Measurements from ENCODE around the gene CRYM.

CRYM gene

DNA sequence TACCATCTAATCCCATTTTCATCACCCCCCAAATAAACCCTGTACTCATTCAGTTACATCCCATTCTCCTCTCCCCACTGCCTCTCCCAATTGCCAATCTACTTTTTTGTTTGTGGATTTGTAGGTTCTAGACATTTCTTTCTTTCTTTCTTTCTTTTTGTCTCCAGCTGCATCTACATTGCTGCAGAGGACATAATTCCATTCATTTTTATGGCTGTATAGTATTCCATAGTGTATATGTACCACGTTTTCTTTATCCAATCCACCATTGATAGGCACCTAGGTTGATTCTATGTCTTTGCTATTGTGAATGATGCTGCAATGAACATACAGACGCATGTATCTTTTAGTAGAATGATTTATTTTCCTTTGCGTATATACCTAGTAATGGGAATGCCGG, 6.3 kb upstream of the CRYM start:
- H3K4me3 ChIP-seq (replicated peaks; ENCODE audit: low read depth, low read length): no peak overlapping the region
- no peak for DNase-seq (ENCODE audit: low read depth)
- TF ChIP-seq, protein P1, sequence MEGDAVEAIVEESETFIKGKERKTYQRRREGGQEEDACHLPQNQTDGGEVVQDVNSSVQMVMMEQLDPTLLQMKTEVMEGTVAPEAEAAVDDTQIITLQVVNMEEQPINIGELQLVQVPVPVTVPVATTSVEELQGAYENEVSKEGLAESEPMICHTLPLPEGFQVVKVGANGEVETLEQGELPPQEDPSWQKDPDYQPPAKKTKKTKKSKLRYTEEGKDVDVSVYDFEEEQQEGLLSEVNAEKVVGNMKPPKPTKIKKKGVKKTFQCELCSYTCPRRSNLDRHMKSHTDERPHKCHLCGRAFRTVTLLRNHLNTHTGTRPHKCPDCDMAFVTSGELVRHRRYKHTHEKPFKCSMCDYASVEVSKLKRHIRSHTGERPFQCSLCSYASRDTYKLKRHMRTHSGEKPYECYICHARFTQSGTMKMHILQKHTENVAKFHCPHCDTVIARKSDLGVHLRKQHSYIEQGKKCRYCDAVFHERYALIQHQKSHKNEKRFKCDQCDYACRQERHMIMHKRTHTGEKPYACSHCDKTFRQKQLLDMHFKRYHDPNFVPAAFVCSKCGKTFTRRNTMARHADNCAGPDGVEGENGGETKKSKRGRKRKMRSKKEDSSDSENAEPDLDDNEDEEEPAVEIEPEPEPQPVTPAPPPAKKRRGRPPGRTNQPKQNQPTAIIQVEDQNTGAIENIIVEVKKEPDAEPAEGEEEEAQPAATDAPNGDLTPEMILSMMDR (IDR thresholded peaks at IDR 0.05; ENCODE audit: low read length, missing control alignments): no peak

DNA sequence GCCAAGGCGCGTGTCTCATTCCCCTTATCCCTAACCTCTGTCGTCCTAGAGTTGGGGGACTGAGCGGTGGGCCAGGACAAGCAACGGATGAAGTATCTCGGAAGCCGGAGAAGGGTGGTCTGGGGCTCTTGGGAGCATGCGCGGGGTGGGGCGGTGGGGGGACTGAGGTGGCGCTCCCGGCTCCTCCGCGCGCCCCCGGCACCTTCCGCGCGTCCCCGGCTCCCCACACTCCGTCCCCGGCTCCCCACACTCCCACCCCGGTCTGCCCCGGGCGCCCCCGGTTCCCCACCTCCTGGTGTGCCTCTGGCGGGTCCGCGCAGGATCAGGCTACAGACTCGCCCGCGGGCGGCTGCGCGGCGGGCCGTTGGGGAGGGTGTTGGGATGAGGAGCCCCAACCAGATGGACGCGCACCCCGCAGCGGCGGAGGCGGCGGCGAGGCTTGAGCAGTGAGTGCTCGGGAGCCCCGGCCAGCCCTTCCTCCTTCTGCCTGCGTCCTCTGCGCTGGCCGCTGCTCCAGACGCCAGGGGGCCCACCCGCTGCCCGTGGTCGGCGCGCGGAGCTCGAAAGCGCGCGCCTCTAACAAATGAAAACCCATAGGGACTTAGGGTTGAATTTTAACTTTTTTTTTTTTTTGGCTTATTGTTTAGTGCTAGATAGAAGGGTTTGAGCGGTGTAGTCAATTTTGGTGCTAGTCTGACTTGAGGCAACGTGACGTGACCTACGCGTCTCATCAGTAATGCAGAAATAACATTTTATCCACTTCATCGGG, 5.6 kb upstream of the CRYM start:
- peak overlapping the region; percentile 35 for H3K4me3 ChIP-seq (replicated peaks; ENCODE audit: low read depth, low read length)
- peak; percentile 29 for DNase-seq (ENCODE audit: low read depth)
- TF ChIP-seq, protein P1 (IDR thresholded peaks at IDR 0.05; ENCODE audit: low read length, missing control alignments): peak; percentile 29

DNA sequence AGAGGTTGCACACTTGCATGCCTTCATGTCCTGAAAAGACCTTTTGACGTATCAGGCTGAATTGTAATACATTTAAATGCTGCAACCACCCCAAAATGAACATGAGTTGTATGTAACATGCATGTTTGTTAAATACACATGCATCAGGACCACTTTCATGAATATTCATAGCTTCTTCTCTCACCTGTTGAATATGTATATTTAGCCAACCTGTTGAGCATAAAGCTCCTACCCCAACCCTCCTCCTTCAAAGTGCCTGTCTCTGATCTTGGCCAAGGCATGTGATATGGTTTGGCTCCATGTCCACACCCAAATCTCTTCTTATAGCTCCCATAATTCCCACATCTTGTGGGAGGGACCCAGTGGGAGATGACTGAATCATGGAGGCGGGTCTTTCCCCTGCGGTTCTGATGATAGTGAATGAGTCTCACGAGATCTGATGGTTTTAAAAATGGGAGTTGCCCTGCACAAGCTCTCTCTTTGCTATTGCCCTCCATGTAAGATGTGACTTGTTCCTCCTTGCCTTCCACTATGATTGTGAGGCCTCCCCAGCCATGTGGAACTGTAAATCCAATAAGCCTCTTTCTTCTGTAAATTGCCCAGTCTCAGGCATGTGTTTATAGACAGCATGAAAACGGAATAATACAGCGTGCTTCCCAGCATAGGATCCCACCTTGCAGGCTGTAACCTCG, 3.8 kb upstream of the CRYM start:
- DNase-seq (ENCODE audit: low read depth): no peak
- no peak overlapping the region for H3K4me3 ChIP-seq (replicated peaks; ENCODE audit: low read depth, low read length)
- TF ChIP-seq, protein P1 (IDR thresholded peaks at IDR 0.05; ENCODE audit: low read length, missing control alignments): no peak

DNA sequence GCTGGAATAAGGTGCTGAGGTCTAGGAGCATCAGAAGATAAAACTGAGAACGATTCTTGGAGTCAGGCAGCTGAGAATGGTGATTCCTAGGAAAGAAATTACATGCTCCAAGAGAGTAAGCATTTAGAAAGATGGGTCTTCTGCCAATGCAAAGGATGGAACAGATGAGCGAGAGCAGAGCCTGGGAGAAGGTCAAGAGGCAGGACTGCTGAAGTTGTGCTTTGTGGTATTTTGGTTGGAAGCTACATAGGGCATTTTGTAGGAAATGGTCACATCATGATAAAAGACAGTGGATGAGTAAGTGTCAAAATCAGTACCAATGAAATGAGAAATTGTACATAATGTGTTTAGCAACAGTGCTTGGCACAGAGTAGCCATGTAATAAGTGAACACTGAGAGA, 1.4 kb upstream of the CRYM start:
- H3K4me3 ChIP-seq (replicated peaks; ENCODE audit: low read depth, low read length): no peak overlapping the region
- no peak for DNase-seq (ENCODE audit: low read depth)

DNA sequence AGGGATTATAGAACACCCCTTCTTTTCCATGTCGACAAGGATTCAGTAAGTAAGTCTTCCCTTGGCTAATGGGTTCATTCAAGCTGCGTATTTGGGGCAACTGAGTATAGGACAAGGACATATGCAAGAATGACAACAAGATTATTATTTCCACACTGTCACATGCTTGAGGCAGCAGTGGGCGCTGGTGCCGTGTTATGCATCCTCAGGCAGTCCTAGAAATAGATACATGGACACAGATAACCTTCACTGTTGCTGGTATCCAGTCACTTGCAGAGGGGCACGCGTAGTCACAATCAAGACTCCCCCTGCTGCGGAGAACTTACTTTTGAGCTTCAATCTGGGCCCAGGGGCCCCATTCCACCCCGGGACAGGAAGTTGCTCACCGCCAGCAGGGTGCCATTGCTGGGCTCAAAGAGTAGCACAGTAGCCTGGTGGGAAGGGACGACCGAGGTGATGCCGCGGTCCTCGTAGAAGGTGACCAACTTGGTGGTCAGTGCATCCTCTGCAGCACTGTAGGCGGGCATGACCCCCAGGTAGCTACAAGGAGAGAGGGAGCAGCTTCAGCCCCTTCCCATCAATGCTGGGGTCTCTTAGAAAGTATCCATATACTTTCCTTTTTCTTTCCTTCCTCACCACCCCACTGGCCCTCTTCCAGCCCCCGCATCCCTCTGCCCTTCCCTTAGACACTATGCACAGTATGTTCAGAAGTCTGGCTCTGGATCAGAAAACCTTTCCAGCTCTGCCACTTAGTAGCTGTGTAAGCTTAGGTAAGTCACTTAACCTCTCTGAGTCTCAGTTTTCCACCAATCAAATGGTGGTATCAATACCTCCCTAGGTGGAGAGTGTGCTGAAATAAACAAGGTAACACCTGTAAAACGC, 804 bp downstream of the CRYM start:
- H3K4me3 ChIP-seq (replicated peaks; ENCODE audit: low read depth, low read length): no peak overlapping the region
- no peak for DNase-seq (ENCODE audit: low read depth)
- TF ChIP-seq, protein P1 (IDR thresholded peaks at IDR 0.05; ENCODE audit: low read length, missing control alignments): no peak

More for the DNA sequence above, 1.4 kb upstream of the CRYM start:
- TF ChIP-seq, protein P1 (IDR thresholded peaks at IDR 0.05; ENCODE audit: low read length, missing control alignments): no peak

DNA sequence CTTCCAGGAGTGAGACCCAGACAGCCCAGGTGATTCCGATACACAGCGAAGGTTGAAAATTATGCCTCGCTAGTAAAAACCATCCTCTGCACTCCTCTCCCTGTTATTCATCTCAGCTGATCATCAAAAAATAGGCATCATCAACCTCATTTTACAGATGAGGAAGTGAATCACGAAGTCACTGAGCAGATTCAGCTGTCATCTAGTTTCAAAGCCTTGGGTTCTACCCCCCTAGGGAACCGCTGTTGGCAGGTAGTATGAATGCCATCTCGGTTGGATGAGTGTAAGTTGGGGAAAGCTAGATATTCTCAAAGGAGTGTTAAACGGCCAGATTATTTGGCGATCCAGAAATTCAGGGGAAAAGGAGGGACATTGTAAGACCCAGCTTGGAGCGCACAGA, 2.0 kb downstream of the CRYM start:
- TF ChIP-seq, protein P1 (IDR thresholded peaks at IDR 0.05; ENCODE audit: low read length, missing control alignments): no peak

More for the DNA sequence above, 2.0 kb downstream of the CRYM start:
- DNase-seq (ENCODE audit: low read depth): no peak
- no peak overlapping the region for H3K4me3 ChIP-seq (replicated peaks; ENCODE audit: low read depth, low read length)

Data from fibroblast of pulmonary artery (primary cell).